CD4-positive, alpha-beta T cell treated with Interleukin-6 for 4 hours (primary cell): ENCODE results near the gene COL6A5.

ENCODE experiments used
- DNase-seq: peaks from one replicate; pipeline ENCODE4 v3.0.0-alpha.2; 2020; ENCODE audit warnings: mixed read lengths

COL6A5 gene

GRCh38 chr3:130527426-130527825 lies 182.0 kb downstream of the COL6A5 start:
- DNase-seq = no peak

DNA sequence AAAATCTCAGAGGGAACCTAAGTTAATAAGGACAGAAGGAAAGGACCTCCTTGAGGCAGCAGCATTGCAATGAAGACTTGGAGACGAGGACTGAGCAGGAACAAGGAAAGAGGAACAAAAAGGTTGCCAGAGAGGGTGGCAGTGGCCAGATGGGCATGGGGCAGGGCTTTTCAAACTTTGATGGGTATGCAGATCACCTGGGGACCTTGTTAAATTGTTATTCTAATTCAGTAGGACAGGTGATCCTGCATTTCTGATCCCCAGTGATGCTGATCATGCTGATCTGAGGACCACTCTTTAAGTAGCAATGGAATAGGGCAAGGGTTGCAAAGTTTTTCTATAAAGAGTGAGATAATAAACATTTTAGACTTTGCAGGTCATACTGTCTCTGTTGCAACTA lies 182.6 kb downstream of the COL6A5 start:
- no peak for DNase-seq

DNA sequence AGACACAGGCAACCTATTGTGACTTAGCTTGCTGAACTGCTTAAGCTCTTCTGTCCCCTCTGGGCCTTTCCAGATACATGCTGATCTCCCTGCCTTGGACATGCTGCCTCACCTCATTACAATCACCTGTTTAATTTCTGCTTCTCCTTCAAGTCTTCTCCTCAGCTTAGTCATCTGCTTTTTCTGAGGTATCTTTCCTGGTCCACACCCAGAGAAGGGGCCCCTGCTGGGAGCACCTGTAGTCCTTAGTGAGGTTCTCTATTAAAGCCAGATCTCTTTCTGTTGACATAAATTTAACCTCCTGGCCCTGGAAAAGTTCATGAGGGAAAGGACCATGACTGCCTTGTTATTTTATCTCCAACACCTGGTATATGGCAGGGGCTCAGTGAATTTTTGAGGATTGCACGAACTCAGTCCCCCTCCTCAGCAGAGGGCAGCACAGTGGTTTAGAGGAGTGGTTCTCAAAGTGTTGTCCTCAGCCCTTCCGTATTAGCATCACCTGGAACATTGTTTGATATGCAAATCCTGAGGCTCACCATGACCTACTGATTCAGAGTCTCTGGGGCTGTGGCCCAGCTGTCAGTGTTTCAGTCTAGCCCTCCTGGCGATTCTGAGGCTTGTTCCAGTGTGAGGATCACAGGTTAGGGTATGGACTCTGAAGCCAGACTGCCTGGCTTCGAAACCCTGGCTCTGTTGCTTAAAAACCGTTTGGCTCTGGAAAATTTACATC lies 184.2 kb downstream of the COL6A5 start:
- no peak for DNase-seq

DNA sequence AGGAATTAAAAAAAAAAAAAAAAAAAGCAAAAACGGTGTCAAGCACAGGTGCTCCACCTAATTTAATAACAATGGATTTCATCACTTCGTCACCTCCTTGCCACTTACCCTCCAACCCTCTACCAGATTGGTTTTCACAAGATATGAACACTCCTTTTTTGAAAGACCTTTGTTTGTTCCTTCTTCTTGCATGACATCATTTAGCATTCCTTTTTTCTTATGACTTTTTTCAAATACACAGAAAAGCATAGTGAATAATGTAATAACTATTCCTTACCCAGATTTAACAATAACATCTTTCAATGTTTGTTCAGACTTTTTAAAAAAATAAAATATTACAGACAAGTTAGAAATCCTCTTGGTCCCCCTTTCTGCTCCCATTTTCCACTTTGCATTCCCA lies 187.8 kb downstream of the COL6A5 start:
- DNase-seq = no peak
